H9 (cell line): ENCODE measurements around the gene POU4F3. TPM values are rescaled to one million over a fixed set of nuclear protein-coding genes. Genes with fewer than 3 reads are reported as not detected.

Experiments used
- DNase-seq: peaks from one replicate; pipeline ENCODE4 v3.0.0-alpha.2; 2017
- H2AFZ ChIP-seq: one replicate; pipeline ENCODE4 v1.6.1; 2013; ENCODE audit warnings: mild to moderate bottlenecking, low read length, control low read depth, moderate library complexity
- H2AK5ac ChIP-seq: 2 replicates; pipeline ENCODE4 v1.6.1; 2013; ENCODE audit warnings: low read length, control low read depth, mixed read lengths; ENCODE audit not compliant: insufficient read length
- H2BK120ac ChIP-seq: one replicate; pipeline ENCODE4 v1.6.1; 2013; ENCODE audit warnings: low read depth, mild to moderate bottlenecking, low read length, control low read depth, inconsistent platforms; ENCODE audit not compliant: poor library complexity, severe bottlenecking
- H2BK12ac ChIP-seq: 2 replicates; pipeline ENCODE4 v1.6.1; 2013; ENCODE audit warnings: low read length, control low read depth, mixed read lengths, low read depth; ENCODE audit not compliant: insufficient read length
- H2BK15ac ChIP-seq: 2 replicates; pipeline ENCODE4 v1.6.1; 2013; ENCODE audit warnings: low read depth, low read length, control low read depth
- H2BK20ac ChIP-seq: one replicate; pipeline ENCODE4 v1.6.1; 2013; ENCODE audit warnings: low read depth, mild to moderate bottlenecking, low read length, control low read depth, inconsistent platforms; ENCODE audit not compliant: poor library complexity, severe bottlenecking
- H2BK5ac ChIP-seq: 2 replicates; pipeline ENCODE4 v1.6.1; 2013; ENCODE audit warnings: low read length, control low read depth, mixed read lengths; ENCODE audit not compliant: insufficient read length
- H3K14ac ChIP-seq: 2 replicates; pipeline ENCODE4 v1.6.1; 2013; ENCODE audit warnings: low read length, control low read depth; ENCODE audit not compliant: insufficient read depth
- H3K18ac ChIP-seq: 2 replicates; pipeline ENCODE4 v1.6.1; 2013; ENCODE audit warnings: low read depth, mild to moderate bottlenecking, mixed read lengths, low read length, control low read depth; ENCODE audit not compliant: insufficient read length
- H3K23ac ChIP-seq: 2 replicates; pipeline ENCODE4 v1.6.1; 2013; ENCODE audit warnings: low read length, control low read depth, mixed read lengths, low read depth; ENCODE audit not compliant: insufficient read length
- H3K23me2 ChIP-seq: 2 replicates; pipeline ENCODE4 v1.6.1; 2013; ENCODE audit warnings: low read depth, mild to moderate bottlenecking, mixed read lengths, low read length, control low read depth; ENCODE audit not compliant: insufficient read length, poor library complexity, severe bottlenecking
- H3K27ac ChIP-seq: 2 replicates; pipeline ENCODE4 v1.5.1; 2013; ENCODE audit warnings: low read length, control low read depth, mixed read lengths, low read depth; ENCODE audit not compliant: insufficient read length
- H3K27me3 ChIP-seq: 2 replicates; pipeline ENCODE4 v1.6.1; 2013; ENCODE audit warnings: low read length, control low read depth, inconsistent platforms; ENCODE audit not compliant: insufficient read depth
- H3K4ac ChIP-seq: 2 replicates; pipeline ENCODE4 v1.6.1; 2013; ENCODE audit warnings: low read depth, mild to moderate bottlenecking, control low read depth, inconsistent platforms, low read length, moderate library complexity
- H3K4me1 ChIP-seq: 2 replicates; pipeline ENCODE4 v1.6.1; 2013; ENCODE audit warnings: low read length, control low read depth, inconsistent platforms; ENCODE audit not compliant: insufficient read depth
- H3K4me2 ChIP-seq: 2 replicates; pipeline ENCODE4 v1.6.1; 2013; ENCODE audit warnings: low read length, control low read depth, mixed read lengths; ENCODE audit not compliant: insufficient read length, insufficient read depth
- H3K56ac ChIP-seq: 2 replicates; pipeline ENCODE4 v1.6.1; 2013; ENCODE audit warnings: low read depth, mild to moderate bottlenecking, mixed read lengths, low read length, control low read depth; ENCODE audit not compliant: insufficient read length
- H3K79me1 ChIP-seq: 2 replicates; pipeline ENCODE4 v1.6.1; 2013; ENCODE audit warnings: low read depth, mild to moderate bottlenecking, moderate library complexity, low read length, control low read depth, inconsistent platforms; ENCODE audit not compliant: insufficient read depth, poor library complexity, severe bottlenecking
- H3K79me2 ChIP-seq: 2 replicates; pipeline ENCODE4 v1.6.1; 2013; ENCODE audit warnings: low read length, control low read depth, inconsistent platforms; ENCODE audit not compliant: insufficient read depth
- H3K9ac ChIP-seq: 2 replicates; pipeline ENCODE4 v1.6.1; 2013; ENCODE audit warnings: low read length, control low read depth, mixed read lengths; ENCODE audit not compliant: insufficient read length; ENCODE audit errors: extremely low read depth
- H3K9me3 ChIP-seq: one replicate; pipeline ENCODE4 v1.6.1; 2013; ENCODE audit warnings: low read depth, low read length, inconsistent platforms; ENCODE audit not compliant: control insufficient read depth
- H3T11ph ChIP-seq: one replicate; pipeline ENCODE4 v1.6.1; 2013; ENCODE audit warnings: mild to moderate bottlenecking, low read length, control low read depth, inconsistent platforms
- H4K20me1 ChIP-seq: one replicate; pipeline ENCODE4 v1.6.1; 2013; ENCODE audit not compliant: control insufficient read depth, insufficient read length, insufficient read depth
- H4K5ac ChIP-seq: 2 replicates; pipeline ENCODE4 v1.6.1; 2013; ENCODE audit warnings: low read depth, mild to moderate bottlenecking, mixed read lengths, low read length, control low read depth; ENCODE audit not compliant: insufficient read length
- H4K8ac ChIP-seq: replicated peaks from 2 replicates; pipeline ENCODE4 v1.6.1; 2013; ENCODE audit warnings: low read length, control low read depth, mixed read lengths, low read depth; ENCODE audit not compliant: insufficient read length
- H4K91ac ChIP-seq: 2 replicates; pipeline ENCODE4 v1.6.1; 2013; ENCODE audit warnings: low read depth, mild to moderate bottlenecking, moderate library complexity, mixed read lengths, low read length, control low read depth; ENCODE audit not compliant: insufficient read length
- H3K27ac Mint-ChIP-seq, 3 experiments: 2 replicates in 2 of 3; 3 replicates in 1 of 3; pipeline ENCODE4 v1.8.0; 2020 to 2021; ENCODE audit warnings: mixed read lengths in 3 of 3, mild to moderate bottlenecking in 1 of 3, moderate library complexity in 1 of 3
- H3K27me3 Mint-ChIP-seq: 2 replicates; pipeline ENCODE4 v1.8.0; 2021; ENCODE audit warnings: low read depth, mild to moderate bottlenecking, moderate library complexity, mixed read lengths
- H3K36me3 Mint-ChIP-seq, 3 experiments: 2 replicates in 2 of 3; 3 replicates in 1 of 3; pipeline ENCODE4 v1.8.0; 2020 to 2021; ENCODE audit warnings: low read depth in 3 of 3, mixed read lengths in 3 of 3; ENCODE audit not compliant: insufficient read depth in 1 of 3
- H3K4me1 Mint-ChIP-seq, 2 experiments: 2 replicates each; pipeline ENCODE4 v1.8.0; 2020; ENCODE audit warnings: mixed read lengths in 2 of 2
- H3K4me3 Mint-ChIP-seq, 2 experiments: 2 replicates in 1 of 2; 3 replicates in 1 of 2; pipeline ENCODE4 v1.8.0; 2020 to 2021; ENCODE audit warnings: mild to moderate bottlenecking in 2 of 2, mixed read lengths in 2 of 2, moderate library complexity in 1 of 2
- H3K9me3 Mint-ChIP-seq, 2 experiments: 2 replicates in 1 of 2; 3 replicates in 1 of 2; pipeline ENCODE4 v1.8.0; 2020; ENCODE audit warnings: mild to moderate bottlenecking in 2 of 2, mixed read lengths in 2 of 2, moderate library complexity in 1 of 2
- CTCF ChIP-seq: fragments of 200-600 bp; sonication (generic); conservative IDR thresholded peaks from 3 replicates; pipeline ENCODE4 v1.8.0; 2021; ENCODE audit warnings: antibody characterized with exemption, mild to moderate bottlenecking
- WGBS: extraction: QIAGEN DNeasy Blood & Tissue Kit; methylation state at CpG from one replicate; pipeline ENCODE4 v1.1.7; 2013; ENCODE audit warnings: missing lambda C conversion rate, low lambda C conversion rate, mixed read lengths; ENCODE audit not compliant: insufficient read length; ENCODE audit errors: extremely low coverage; 5-methylcytosine and 5-hydroxymethylcytosine counted together
- total RNA-seq: library from RNA; stranded (reverse); gene quantifications from 2 replicates; pipeline ENCODE4 v1.2.1, GENCODE V29; 2021

POU4F3 gene
- total RNA-seq, 1 experiment from 2014 or later, result not detected

- Histone ChIP-seq H3K14ac (no peak overlapping the region), H3K56ac (no peak overlapping the region), H2AK5ac (no peak overlapping the region), H3K18ac (no peak overlapping the region), H4K20me1 (no peaks in the 10 kb centered on the region), H3K4me2 (no peak overlapping the region), H3T11ph (no peak overlapping the region), H3K9ac (no peak overlapping the region), H3K9me3 (no peaks in the 10 kb centered on the region), H2BK12ac (no peak overlapping the region), H4K5ac (no peak overlapping the region), H3K79me1 (no peaks in the 10 kb centered on the region), H3K27ac (no peak overlapping the region), H3K23me2 (no peaks in the 10 kb centered on the region), H2AFZ (no peak overlapping the region), H4K91ac (no peak overlapping the region), H2BK15ac (no peak overlapping the region), H4K8ac (no peak overlapping the region), H3K27me3 (no peaks in the 10 kb centered on the region), H2BK5ac (no peak overlapping the region), H3K23ac (no peak overlapping the region), H3K4me1 (no peaks in the 10 kb centered on the region), H3K4ac (no peak overlapping the region), H2BK120ac (no peak overlapping the region), H3K79me2 (no peaks in the 10 kb centered on the region), H2BK20ac (no peak overlapping the region)
- H3K27me3 Mint-ChIP-seq, result peaks cover 8% of the 10 kb centered on the region
- H3K4me1 Mint-ChIP-seq, result peaks cover 0 to 4% of the 10 kb centered on the region in 2 experiments; a peak in 3 of 4 replicates
- DNase-seq, result peak; percentile 62
- no peaks in the 10 kb centered on the region for H3K36me3 Mint-ChIP-seq
- no peak overlapping the region for H3K4me3 Mint-ChIP-seq
- H3K27ac Mint-ChIP-seq, result no peak overlapping the region
- WGBS, result no CpG with 5 or more reads among the region's 2 CpGs
- H3K9me3 Mint-ChIP-seq, result no peaks in the 10 kb centered on the region
- peak; percentile 88 for TF ChIP-seq CTCF
Measured at GRCh38 chr5:146390469-146390868, 51.8 kb downstream of the POU4F3 start.

Other genes starting within 250 kb of the POU4F3 start
- gene PLAC8L1, start 233.3 kb upstream of the POU4F3 start, total RNA-seq, result 0.52 and 0.64 TPM in 2 replicates
- 251 and 284 TPM in 2 replicates for gene LARS1, start 156.2 kb upstream of the POU4F3 start, total RNA-seq
- gene RBM27, start 135.2 kb upstream of the POU4F3 start, total RNA-seq, result 33.8 TPM in 2 replicates
- gene TCERG1, start 108.5 kb downstream of the POU4F3 start, total RNA-seq, result 112 and 115 TPM in 2 replicates
- not detected in 2 replicates for gene GPR151, start 177.4 kb downstream of the POU4F3 start, total RNA-seq